HL-60/S4 treated with retinoic acid at 250 ng/mL for 4 days and 3 days (cell line): ENCODE data around the gene ERVW-1.
"Not testable (repeated sequence)": the region's sequence is repeated elsewhere in the genome, so short reads cannot be mapped to it uniquely, and the experiment has no call there.

Source experiments
- in situ Hi-C: fragments of 300-500 bp; cut with MboI; formaldehyde crosslinking; loops from 2 replicates; pipeline ENCODE4 v1.7.0; 2022; ENCODE audit warnings: low sequenced_read_pairs

ERVW-1 gene

DNA sequence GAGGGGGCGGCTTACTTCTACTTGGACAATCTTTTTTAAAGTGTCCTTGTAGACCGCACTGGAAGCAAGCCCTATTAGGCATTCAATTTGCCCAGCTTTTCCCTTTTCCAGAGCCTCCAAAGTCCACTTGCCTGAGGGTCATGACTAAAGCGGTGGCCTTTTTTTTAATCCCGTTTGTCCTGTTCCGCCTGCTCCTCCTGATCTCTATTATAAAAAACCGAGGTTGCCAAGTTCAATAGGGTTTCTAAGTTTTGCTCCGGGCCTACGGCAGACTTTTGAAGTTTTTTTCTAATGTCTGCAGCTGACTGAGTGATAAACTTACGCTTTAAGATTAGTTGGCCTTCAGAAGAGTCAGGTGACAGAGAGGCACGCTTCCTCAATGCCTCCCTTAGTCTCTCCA, 3.8 kb downstream of the ERVW-1 start:
- in situ Hi-C loops: not testable (repeated sequence)

DNA sequence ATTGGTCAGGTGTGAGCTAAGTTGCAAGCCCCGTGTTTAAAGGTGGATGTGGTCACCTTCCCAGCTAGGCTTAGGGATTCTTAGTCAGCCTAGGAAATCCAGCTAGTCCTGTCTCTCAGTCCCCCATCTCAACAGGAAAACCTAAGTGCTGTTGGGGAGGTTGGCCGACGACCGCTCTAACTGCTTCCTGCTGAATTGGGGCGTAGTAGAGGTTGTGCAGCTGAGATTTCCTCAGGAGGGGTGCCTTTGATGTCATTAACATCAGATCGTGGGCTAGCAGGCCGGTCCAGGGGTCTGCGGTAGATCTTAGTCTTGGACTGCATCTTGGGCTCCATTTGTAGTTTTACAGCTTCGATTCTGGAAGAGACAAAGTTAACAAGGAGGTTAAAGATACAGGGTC, 9.2 kb downstream of the ERVW-1 start:
- in situ Hi-C loops: not testable (repeated sequence)

DNA sequence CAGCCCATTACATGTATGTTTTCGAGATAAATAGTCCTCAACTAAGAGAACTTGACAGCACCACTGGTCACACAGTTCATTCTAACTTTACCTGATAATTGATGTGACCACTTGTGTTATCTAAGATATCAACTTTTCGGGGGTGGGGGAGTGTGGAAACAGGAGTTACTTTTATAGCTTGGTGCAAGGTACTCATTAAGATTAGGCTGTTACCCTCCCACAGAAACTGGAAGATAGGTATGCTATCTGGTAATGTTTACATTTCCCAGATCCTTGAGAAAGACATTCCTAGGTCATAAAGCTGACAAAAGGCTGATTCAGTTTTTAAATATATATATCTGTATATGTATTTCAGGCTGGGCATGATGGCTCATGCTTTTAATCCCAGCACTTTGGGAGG, 11.1 kb downstream of the ERVW-1 start:
- in situ Hi-C loops: no loop called here

DNA sequence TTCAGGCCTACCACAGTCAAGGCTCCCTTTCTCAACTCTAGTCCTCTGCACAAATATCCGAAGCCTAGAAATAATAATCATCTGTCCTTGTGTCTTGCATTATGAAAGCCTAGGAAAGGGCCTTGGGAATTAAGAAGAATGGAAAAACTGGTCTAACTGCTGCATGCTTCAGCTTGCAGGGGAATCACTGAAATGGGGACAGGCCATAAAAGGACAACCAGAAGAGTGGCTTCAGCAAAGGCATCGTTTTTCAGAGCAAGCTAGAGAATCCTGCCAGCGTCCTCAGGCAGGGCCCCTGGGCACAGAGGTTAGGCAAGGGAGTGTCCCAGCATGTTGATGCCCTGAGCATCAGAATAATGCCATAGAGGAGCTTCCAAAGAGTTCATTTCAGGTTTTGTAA, 13.2 kb downstream of the ERVW-1 start:
- in situ Hi-C loops: no loop called here

DNA sequence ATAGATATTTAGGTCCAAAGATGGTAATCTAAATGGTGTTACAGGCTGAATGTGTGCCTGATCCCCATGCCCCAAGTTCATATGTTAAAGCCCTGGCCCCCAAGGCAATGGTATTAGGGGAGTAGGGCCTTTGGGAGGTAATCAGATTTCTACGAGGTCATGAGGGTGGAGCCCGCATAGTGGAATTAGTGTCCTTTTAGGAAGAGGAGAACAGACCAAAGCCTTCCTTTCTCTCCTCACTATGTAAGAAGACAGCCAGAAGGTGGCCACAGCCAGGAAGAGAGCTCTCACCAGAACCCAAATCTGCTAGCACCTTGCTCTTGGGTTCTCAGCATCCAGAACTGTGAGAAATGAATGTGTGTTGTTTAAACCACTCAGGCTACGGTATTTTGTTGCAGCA, 15.2 kb downstream of the ERVW-1 start:
- in situ Hi-C loops: no loop called here

DNA sequence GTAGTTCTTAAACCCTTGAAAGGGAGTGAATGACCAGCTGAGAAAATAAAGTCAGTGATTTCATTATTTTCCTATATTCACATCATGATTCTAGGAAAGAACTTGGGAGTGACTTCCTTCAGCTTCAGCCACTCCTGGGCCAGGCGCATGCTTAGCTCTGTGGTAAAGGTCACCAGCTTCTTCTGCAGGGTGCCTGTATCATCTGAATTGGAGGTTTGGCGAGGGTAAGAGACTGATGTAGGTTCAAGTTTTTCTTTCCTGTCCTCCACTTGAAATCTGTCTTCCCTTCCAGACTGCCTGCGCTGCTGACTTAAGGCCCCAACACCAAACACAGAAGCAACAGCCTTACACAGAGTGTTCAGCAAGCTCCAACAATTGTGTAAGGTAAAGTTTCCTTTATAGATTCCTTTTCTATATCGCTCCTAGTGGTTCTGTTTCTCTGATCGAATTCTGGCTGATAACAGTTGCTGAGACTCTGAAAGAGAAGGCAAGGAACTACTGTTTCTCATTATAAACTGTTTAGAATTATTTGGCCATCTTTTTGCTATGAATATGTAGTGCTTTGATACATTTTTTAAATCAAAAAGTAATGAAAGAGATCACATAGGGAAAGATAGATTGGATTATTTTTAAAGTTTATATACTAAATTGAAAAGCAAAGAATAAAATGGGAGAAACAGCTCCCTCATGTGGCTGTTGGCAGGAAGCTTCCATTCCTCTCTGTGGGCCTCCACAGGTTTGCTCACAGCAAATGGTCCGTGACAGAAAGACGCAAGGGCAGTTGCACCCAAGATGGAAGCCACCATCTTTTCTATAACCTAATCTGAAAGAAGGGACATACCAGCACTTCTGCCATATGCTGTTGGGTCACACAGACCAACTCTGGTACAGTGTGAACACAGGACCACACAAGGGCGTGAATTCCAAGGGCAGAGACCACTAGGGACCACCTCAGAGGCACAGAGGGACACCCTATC, 16.4 kb downstream of the ERVW-1 start:
- in situ Hi-C loops: no loop called here

DNA sequence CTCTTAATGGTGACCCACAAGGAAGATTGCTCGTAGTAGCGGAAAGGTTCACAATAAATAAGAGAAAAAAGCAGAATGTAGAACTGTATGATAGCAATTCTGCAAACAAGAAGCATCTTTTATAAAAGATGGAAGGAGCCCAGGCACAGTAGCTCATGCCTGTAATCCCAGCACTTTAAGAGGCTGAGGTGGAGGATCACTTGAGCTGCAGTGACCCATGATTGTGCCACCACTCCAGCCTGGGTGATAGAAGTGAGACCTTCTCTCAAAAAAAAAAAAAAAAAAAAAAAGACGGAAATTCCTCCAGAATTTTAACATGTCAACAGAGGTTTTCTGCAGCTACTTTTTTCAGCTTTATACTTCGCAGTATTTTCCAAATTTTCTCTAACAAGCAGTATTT, 17.2 kb downstream of the ERVW-1 start:
- in situ Hi-C loops: no loop called here

DNA sequence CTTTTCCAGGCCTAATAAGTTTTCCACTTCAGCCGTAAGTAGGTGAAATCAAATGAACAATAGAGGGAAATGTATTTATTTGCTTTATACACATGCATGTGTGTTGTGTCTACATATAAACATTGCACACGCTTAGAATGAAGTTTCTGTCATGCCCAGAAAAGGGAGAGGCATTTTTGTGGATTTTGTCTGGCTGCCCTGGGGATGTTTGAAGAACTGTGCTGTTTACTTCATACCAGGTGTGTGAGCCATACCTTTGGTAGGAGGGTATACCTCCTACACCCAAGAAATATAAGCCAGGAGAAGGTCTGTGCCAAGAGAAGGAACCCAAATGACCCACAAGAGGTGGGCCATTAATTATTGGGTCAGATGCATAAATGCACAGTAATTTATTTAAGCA, 17.6 kb downstream of the ERVW-1 start:
- in situ Hi-C loops: no loop called here

DNA sequence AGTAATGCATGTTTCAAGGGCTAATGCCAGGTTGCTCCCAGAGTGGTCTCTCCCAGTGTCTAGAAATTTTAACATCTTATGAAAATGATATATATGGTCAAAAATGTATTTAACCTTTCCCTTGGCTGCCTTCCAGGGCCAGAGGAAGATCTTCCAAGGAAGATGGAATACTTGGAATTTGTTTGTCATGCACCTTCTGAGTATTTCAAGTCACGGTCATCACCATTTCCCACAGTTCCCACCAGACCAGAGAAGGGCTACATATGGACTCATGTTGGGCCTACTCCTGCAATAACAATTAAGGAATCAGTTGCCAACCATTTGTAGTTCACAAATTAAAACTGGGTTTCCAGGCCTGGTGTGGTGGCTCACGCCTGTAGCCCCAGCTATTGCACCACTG, 21.5 kb downstream of the ERVW-1 start:
- in situ Hi-C loops: no loop called here

DNA sequence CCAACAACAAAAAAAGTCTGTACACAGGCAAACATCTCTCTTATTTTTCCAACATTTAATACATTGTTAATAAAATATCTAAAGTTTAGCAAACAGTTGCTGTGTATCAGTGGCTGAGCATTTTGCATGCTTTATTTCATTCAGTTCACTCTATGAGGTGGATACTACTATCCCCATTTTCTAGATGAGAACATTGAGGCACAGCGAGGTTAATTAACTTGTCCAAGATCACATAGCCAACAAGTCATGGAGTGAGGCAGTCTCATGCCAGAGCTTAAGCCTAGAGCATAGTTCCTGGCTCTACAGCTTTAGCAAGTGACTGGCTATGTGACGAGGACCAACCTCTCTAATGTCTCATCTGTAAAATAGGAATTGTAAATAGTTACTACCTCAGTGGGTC, 26.1 kb downstream of the ERVW-1 start:
- in situ Hi-C loops: no loop called here

DNA sequence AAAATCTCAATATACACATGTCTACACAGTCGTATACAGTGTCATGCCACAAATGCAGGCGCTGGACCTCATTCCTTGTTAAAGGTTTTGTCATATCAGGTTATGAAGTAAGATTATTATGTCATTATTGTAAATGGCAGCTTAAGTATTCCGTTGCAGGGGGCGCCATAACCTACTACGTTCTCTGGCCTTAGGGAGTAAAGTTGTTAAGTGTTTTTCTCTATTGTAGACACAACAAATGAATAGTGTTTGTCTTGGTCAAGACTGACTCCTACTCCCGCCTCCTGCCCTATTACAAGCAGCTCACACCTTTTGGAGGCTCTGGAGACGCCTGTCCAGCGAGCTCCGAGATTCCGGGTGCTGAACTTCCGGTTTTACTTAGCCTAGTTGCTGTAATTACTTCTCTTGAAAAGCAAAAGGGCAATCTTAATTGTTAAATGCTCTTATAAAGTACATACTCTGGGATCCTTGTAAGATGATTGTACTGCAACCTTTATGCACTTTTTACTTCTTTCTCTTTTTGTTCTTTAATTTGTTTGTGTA, 29.5 kb downstream of the ERVW-1 start:
- in situ Hi-C loops: no loop called here

DNA sequence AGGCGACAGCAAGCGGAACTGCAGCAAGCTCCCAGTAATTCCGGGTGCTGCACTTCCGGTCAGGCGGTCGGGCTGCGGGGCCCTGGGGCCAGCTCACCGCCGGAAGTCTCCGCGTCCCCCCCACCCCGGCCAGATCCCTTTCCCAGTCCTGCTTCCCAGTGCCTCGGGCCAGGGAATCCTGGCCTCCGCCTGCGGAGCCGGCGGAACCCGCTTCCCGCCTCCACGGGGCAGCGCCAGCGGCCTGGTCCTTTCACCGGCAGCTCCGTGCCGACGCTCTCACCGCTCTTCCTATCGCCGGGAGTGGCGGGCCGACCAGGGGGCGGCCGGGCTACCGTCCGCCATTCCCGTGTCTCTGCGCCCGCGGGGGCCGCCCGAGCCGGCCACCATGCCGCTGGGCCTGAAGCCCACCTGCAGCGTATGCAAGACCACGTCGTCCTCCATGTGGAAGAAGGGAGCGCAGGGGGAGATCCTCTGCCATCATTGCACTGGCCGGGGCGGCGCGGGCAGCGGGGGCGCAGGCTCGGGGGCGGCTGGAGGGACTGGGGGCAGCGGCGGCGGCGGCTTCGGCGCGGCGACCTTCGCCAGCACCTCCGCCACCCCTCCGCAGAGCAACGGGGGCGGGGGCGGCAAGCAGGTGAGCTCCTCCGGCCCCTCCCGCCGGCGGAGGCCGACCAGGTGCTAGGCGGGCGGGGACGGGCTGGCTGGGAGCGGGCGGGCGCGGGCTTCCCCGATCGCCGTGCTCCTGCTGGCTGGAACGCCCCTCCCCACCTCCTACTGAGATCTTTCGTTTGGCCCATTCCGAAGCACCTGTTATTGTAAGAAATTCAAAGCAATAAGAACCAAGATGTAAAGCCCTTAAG, 30.2 kb downstream of the ERVW-1 start, which contains the start of gene GATAD1:
GATAD1 (plus strand) TSS at position 138 of the 860 bp plus-strand sequence; CDS start at position 386, 248 bp downstream.
- in situ Hi-C loops: no loop called here

DNA sequence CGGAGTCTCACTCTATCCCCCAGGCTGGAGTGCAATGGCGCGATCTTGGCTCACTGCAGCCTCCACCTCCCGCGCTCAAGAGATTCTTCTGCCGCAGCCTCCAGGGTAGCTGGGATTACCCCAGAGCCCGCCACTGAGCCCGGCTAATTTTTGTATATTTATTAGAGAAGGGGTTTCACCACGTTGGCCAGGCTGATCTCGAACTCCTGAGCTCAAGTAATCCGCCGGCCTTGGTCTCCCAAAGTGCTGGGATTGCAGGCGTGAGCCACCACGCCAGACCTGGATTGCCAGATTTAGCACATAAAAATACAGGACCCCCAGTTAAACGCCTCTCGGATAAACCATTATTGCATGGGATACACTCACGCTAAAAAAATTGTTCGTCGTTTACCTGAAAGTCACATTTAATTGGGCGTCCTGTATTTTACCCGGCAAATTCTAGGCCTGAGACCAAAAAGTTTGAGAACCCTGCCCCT, 30.8 kb downstream of the ERVW-1 start:
- in situ Hi-C loops: no loop called here

DNA sequence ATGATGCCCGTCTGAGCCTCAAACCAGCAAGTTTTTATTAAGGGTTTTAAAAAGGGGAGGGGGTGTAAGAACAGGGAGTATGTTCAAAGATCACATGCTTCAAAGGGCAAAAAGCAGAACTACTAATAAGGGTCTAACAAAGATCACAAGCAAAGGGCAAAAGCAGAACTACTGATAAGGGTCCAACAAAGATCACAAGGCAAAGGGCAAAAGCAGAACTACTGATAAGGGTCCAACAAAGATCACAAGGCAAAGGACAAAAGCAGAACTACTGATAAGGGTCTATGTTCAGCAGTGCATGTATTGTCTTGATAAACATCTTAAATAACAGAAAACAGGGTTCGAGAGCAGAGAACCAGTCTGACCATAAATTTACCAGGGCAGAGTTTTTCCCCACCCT, 35.0 kb downstream of the ERVW-1 start:
- in situ Hi-C loops: not testable (repeated sequence)

DNA sequence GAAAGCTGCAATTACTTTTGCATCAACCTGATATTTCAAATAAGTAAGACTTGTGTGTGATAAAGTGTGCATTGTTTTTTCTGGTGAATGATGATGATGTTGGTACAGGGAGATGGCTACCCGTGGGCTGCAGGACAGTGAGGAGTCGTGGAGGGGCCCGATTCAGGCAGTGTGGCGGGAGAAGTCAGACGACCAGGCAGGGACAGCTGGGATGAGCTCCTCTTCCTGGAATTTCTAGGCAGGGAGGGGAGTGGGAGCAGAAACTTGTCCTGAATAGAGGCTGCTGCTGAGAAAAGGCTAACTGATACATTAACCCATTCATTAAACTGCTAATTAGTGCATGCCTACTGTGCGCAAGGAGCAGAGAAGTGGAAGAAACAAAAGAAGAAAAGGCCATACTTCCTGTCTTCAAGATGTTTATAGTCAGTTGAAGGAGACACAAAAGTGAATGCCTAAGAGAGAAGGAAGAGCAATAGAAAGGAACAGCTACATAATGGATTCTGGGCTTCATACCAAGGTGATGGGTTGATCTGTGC, 39.7 kb downstream of the ERVW-1 start:
- in situ Hi-C loops: no loop called here

DNA sequence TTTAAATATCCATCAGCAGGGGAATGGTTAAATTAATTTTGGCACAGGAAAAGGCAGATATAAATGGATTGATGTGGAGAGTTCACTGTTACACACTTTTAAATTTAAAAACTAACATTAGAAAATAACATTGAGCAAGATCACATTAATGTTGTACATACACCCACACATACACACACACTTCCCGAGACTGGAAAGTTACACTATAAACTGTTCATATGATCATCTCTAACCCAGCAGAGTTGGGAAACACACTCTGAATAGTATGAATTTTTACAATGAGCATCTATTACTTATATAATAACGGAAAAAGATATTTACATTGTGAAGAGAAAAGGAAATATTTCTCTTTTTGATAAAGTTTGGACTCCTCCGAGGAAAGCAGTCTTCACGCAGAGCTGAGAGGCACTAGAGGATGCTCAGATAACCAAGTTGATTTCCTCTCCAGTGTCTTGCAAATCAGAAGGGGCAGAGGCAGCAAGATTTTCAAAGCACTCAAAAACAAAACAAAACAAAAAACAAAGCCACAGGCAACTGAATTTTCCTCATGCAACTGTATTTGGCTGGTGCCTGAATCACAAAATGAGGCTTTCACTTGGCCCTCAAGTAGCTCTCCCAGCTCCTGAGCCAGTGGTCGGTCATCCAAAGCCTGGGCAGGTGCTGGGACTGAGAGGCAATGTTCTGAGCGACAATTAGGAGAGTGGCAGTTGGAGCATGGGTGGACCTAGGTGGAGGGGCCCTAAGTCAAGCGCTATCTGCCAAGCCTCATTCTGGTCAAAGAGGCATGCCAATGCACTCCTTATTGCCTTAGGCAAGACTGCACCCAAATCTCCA, 40.9 kb downstream of the ERVW-1 start:
- in situ Hi-C loops: no loop called here

DNA sequence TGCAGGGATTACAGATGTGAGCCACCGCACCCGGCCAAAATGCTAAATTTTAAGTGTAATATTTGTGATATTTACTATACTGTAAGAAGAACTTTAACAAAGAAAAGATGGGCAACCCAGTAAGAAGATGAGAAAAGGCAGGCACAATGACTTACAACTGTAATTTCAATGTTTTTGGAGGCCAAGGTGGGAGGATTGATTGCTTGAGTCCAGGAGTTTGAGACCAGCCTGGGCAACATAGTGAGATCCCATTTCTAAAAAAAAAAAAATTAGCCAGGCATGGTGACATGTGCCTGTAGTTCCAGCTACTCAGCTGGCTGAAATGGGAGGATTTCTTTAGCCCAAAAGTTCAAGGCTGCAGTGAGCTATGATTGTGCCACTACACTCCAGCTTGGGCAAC, 42.2 kb downstream of the ERVW-1 start:
- in situ Hi-C loops: no loop called here

DNA sequence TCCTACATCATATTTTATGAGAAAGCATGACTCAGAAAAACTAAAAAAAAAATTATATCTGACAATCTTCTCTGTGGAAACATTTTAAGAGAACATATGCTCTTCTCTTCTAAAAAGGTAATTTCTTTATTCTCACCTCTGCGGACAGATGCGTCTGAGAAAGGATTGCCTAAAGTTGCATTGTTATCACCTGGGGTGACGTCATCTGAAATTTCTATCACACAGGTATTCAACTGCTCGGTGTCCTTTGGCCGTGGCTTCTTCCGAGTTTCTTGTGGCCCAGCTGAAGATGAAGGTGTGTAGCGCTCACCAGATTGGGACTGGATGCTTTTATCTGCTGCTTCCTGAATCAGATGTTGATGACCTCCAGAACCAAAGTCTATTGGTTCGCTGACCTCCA, 44.7 kb downstream of the ERVW-1 start:
- in situ Hi-C loops: no loop called here

DNA sequence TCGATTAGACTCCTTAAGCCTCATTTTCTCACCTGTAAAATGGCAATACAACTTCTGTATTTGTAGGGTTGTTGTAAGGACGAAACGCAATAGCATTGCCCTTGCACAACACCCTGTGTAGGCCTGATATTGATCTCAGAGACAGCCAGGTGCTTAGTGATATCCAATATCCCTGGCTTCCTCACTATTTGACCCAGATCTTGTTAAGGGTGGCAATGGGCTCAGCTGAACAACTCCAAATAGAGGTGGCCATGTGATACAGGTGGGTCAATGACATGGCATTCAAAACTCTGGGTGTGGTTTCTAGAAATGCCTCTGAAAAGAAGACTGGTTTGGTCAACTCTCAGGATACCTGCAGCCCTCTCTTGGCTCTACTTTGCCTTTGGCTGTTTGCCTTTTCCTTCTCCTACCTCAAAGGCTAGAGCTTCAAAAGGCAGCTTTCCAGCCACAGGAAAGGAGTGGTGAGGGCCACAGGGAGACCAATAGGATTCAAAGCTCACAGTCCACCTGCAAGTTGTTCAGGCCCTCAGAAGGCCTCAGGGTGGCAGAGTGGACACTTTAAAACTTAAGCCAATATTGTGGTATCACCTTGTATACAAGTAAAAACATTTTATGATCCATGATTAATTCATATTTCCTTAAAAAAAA, 45.3 kb downstream of the ERVW-1 start:
- in situ Hi-C loops: no loop called here

DNA sequence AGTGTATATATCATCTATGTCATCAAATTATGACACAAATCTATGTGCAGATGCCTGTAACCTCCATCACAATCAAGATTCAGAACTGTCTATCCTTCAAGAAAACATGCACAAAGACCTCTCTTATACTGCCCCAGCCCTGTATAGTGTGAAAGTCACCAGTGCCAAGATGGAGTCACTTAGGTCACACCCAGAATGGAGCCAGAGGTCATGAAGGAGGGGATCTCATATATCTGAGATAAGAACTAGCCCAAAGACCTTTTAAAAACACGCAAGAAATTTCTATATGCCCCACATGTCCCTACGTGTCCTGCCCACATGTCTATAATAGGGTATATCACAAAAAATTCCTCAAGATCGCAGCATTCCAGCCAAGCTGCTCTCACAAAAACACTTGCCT, 50.6 kb downstream of the ERVW-1 start:
- in situ Hi-C loops: no loop called here
